Pancreas (tissue), 10 donors: ENCODE data around the gene AUP1. TPM values are rescaled to one million over a fixed set of nuclear protein-coding genes. Genes with fewer than 3 reads are reported as not detected.
A peak's percentile ranks its signal among the peaks of the same experiment; 100 is the strongest.

Experiments used
- ATAC-seq, 4 donors: fragments of 200-7000 bp; cut with Tn5 transposase; one replicate each; pipeline versions ENCODE4 v1.8.0 to v1.9.1; 2020; ENCODE audit warnings: mild to moderate bottlenecking in 4 of 4, moderate library complexity in 4 of 4
- DNase-seq, 6 donors: peaks; one replicate each; pipeline ENCODE4 v3.0.0-alpha.2; 2020
- FAIRE-seq: peaks from 2 replicates; lab custom pipeline; 2012; peaks lifted over from hg19 to GRCh38; lab: Jason Lieb, UNC
- H3K27ac ChIP-seq, 4 donors: fragments of 200-600 bp; sonication (generic); 1 replicate in 3 of 4; 2 replicates in 1 of 4; pipeline versions ENCODE4 v1.5.0 to v1.8.0; 2020
- H3K27me3 ChIP-seq, 4 donors: fragments of 200-600 bp; one replicate each; pipeline ENCODE4 v1.8.0; 2021
- H3K36me3 ChIP-seq, 3 donors: fragments of 200-600 bp; sonication (generic) in 1 of 3; one replicate each; pipeline versions ENCODE4 v1.5.0 to v1.8.0; 2020 to 2021
- H3K4me1 ChIP-seq, 3 donors: fragments of 200-600 bp; one replicate each; pipeline ENCODE4 v1.8.0; 2021
- H3K4me3 ChIP-seq, 4 donors: fragments of 200-600 bp; sonication (generic) in 2 of 4; one replicate each; pipeline versions ENCODE4 v1.5.0 to v1.8.0; 2020 to 2021
- H3K9me3 ChIP-seq, 4 donors: fragments of 200-600 bp; one replicate each; pipeline ENCODE4 v1.8.0; 2021
- CTCF ChIP-seq, 4 donors: fragments of 200-600 bp; sonication (generic) in 3 of 4; IDR thresholded peaks; one replicate each; pipeline versions ENCODE4 v1.5.0 to v1.8.0; 2021; ENCODE audit warnings: antibody characterized with exemption in 4 of 4
- WGBS, 2 donors: extraction: QIAGEN DNeasy Blood & Tissue Kit; methylation state at CpG; one replicate each; pipeline ENCODE4 v1.1.7; 2013; 5-methylcytosine and 5-hydroxymethylcytosine counted together
- intact Hi-C, 3 donors: fragments of 100-400 bp; cut with DNase I; formaldehyde crosslinking; loops; one replicate each; pipeline versions ENCODE4 v1.11.1 to v1.14.2; 2022
- polyA plus RNA-seq, 2 donors: library from polyadenylated mRNA; stranded (reverse); fragments of 200-250 nt; gene quantifications; one replicate each; pipeline ENCODE4 v1.2.3, GENCODE V29; 2013
- total RNA-seq, 6 donors: library from RNA; stranded (reverse); fragmentation: NEBNext Ultra II Directional in 4 of 6; extraction: Animal tissue kit (Norgen Biotek cat#: 25700) in 4 of 6; gene quantifications; one replicate each; pipeline versions ENCODE4 v1.2.1 to v1.2.4, GENCODE V29; 2021 to 2023
- donor health status: healthy with polysubstance abuse.
- donor health status: DM: no; HTN: no; CAD: no; lungs with moderate emphysema.
- donor health status: DM: no; HTN: no; CAD: no.
- donor health status: control.
- donor health status: control.
- donor health status: Bipolar disorder and iron deficiency.
- donor health status: DM: yes; HTN: yes; CAD: no.
- donor health status: DM: no; HTN: no; CAD: no.
- donor health status: DM: no; HTN: no; CAD: no.
- donor health status: DM: yes; HTN: yes; CAD: no.

The AUP1 gene
- total and polyA plus RNA-seq, 8 donors = 62.1 to 258 (median 71.8) TPM

DNA sequence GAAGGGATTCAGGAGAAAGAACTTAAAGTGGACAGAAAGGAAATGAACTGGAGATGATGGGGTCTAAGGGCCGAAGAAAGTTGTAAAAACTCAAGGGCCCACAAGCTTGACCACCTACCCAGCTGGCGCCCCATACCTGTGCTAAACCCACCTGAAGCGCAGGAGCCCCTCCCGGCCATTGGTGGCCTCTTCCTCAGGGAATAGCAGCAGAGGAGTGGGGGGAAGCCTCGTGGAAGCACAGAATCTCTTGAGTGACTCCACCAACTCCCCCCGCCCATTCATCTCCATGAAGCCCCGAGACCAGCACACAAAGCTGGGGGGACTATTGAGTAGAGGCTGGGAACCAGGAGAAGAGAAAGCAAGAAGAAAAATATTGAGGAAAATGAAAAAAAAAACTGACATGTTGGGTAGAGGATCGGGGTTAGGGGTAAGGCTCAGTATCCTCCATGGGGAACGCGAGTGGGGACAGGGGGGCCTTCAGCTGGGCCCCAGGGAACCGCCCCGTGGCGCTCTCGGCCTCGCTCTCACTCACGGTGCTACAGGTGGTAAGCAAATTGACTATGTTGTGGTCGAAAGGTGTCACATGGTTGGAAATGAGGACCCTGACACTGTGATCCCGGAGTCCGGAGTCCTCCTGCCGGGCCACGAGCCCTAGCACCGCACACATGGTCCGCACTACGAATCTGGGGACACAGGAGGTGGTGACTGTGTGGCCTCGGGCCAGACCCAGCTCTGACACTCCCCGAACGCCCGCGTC lies 728 bp downstream of the AUP1 start:
- peaks cover 0 to 13% (median 0%) of the 10 kb centered on the region in 3 donors for H3K36me3 ChIP-seq
- no peaks in the 10 kb centered on the region for H3K27me3 ChIP-seq
- no peak for TF ChIP-seq CTCF (IDR thresholded peaks at IDR 0.05)
- WGBS, 2 donors = 12 to 16% methylated on average over 25 to 29 of the region's 29 CpGs
- intact Hi-C loops = no loop called here
- ATAC-seq = peak; percentile 4 to 19 (median 10)
- peaks cover 7 to 18% (median 14%) of the 10 kb centered on the region in 3 donors for H3K4me1 ChIP-seq
- H3K27ac ChIP-seq = peak overlapping the region; percentile 79 to 88 (median 82)
- no peak for FAIRE-seq
- no peaks in the 10 kb centered on the region for H3K9me3 ChIP-seq
- DNase-seq = peak in 1 of 6 donors; percentile 26
- peak overlapping the region; percentile 77 to 99 (median 97) for H3K4me3 ChIP-seq

- peak in 1 of 6 donors; percentile 19 for DNase-seq
- Histone ChIP-seq H3K27ac (no peak overlapping the region), H3K4me1 (peaks cover 7 to 18% (median 14%) of the 10 kb centered on the region in 3 donors), H3K9me3 (no peaks in the 10 kb centered on the region), H3K36me3 (peaks cover 0 to 13% (median 0%) of the 10 kb centered on the region in 3 donors), H3K27me3 (no peaks in the 10 kb centered on the region), H3K4me3 (no peak overlapping the region)
- no peak for FAIRE-seq
- TF ChIP-seq CTCF (IDR thresholded peaks at IDR 0.05) = no peak
- ATAC-seq = no peak
- intact Hi-C loops = no loop called here
- 91 to 92% methylated on average over 9 of the region's 9 CpGs for WGBS, 2 donors
Observed at GRCh38 chr2:74527741-74528140, 1.8 kb downstream of the AUP1 start.

GRCh38 chr2:74526649-74527230 lies 2.8 kb downstream of the AUP1 start:
- Histone ChIP-seq H3K9me3 (no peaks in the 10 kb centered on the region), H3K4me3 (no peak overlapping the region), H3K4me1 (peaks cover 7 to 18% (median 14%) of the 10 kb centered on the region in 3 donors), H3K36me3 (peaks cover 0 to 13% (median 0%) of the 10 kb centered on the region in 3 donors), H3K27ac (no peak overlapping the region), H3K27me3 (no peaks in the 10 kb centered on the region)
- TF ChIP-seq CTCF (IDR thresholded peaks at IDR 0.05) = no peak
- ATAC-seq (no peak), DNase-seq (peak in 1 of 6 donors; percentile 7), FAIRE-seq (no peak)
- 97 to 100% methylated on average over 11 of the region's 11 CpGs for WGBS, 2 donors
- intact Hi-C loops = no loop called here

DNA sequence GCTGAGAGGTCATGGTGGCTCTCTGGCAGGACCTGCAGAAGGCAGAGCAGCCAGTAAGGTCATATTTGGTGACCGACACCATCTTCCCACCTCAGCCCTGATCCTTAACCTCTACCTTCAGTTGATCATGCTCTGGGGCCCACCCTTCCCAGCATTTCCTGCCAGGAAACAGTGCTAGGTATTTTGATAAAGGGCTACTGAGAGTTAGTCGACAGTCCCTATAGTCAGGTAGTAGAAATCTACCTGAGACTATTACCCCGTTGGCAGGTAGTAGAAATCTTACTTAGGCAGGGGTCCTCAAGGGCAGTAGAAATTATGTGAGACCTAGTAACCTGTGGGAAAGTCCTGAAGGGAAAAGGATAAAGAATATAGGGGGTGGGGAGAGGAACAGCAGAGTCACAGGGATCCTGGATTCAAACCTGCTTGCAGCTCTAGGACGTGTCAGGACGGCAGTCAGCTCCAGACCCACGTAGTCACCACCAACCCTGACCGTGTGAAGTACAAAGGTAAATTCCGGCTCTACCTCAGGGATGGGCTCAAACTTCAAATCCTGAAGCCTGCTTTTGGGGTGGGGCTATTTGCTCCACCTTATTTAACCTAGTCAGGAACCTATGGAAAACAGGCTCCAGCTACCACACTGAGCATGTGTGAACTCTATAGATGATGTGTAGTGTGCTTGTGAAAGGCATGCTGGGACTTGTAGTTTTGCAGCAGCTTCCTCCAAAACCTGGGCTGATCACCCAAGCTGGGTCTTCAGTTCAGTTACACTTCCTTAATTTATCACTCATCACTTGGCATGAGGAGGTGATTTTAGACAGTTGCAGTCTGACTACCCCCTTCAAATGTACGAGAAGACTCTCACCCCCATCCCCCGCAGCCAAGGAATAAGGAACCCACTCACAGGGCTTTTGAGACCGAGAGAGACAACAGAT lies 3.5 kb downstream of the AUP1 start, which contains the start of gene DQX1:
Gene DQX1 (minus strand): TSS at position 515 of the 932 bp plus-strand sequence. CDS start 502 bp downstream, at position 13.
- FAIRE-seq (no peak), ATAC-seq (no peak), DNase-seq (peak in 1 of 6 donors; percentile 8)
- intact Hi-C loops = no loop called here
- peaks cover 7 to 15% (median 11%) of the 10 kb centered on the region in 3 donors for H3K4me1 ChIP-seq
- TF ChIP-seq CTCF (IDR thresholded peaks at IDR 0.05) = no peak
- H3K4me3 ChIP-seq = no peak within 1 kb of the TSS
- WGBS, 2 donors = 92 to 94% methylated on average over 11 of the region's 11 CpGs
- H3K27ac ChIP-seq = no peak within 1 kb of the TSS
- H3K36me3 ChIP-seq = peaks cover 0 to 13% (median 0%) of the 10 kb centered on the region in 3 donors
- H3K9me3 ChIP-seq = no peaks in the 10 kb centered on the region
- peaks cover 0 to 1% (median 0%) of the 10 kb centered on the region in 4 donors for H3K27me3 ChIP-seq
